Activated CD8-positive, alpha-beta T cell treated with anti-CD3 and anti-CD28 coated beads for 36 hours (primary cell): ENCODE measurements around the gene AFAP1. TPM values are rescaled to one million over a fixed set of nuclear protein-coding genes. Genes with fewer than 3 reads are reported as not detected.

Experiments used
- ATAC-seq: fragments of 200-7000 bp; cut with Tn5 transposase; one replicate; pipeline ENCODE4 v1.10.0; 2021; ENCODE audit warnings: mild to moderate bottlenecking, moderate library complexity
- CTCF ChIA-PET: fragments of 350-600 bp; sonication (Branson Sonifier 250); formaldehyde crosslinking; loops from one replicate; lab custom pipeline; 2021; ENCODE audit warnings: antibody characterized with exemption; lab: Charles Lee
- POLR2A ChIA-PET: fragments of 350-600 bp; sonication (Branson Sonifier 250); formaldehyde crosslinking; loops from one replicate; lab custom pipeline; 2021; ENCODE audit warnings: antibody characterized with exemption; lab: Charles Lee
- DNase-seq: peaks from one replicate; pipeline ENCODE4 v3.0.0-alpha.2; 2020
- H3K27ac Mint-ChIP-seq: one replicate; pipeline ENCODE4 v1.8.0; 2021; ENCODE audit warnings: mild to moderate bottlenecking, mixed read lengths
- H3K27me3 Mint-ChIP-seq: one replicate; pipeline ENCODE4 v1.8.0; 2021; ENCODE audit warnings: mixed read lengths
- H3K36me3 Mint-ChIP-seq: one replicate; pipeline ENCODE4 v1.8.0; 2021; ENCODE audit warnings: low read depth, mixed read lengths
- H3K4me1 Mint-ChIP-seq: one replicate; pipeline ENCODE4 v1.8.0; 2021; ENCODE audit warnings: low read depth, mixed read lengths
- H3K4me3 Mint-ChIP-seq: one replicate; pipeline ENCODE4 v1.8.0; 2021; ENCODE audit warnings: mild to moderate bottlenecking, moderate library complexity, mixed read lengths
- H3K9me3 Mint-ChIP-seq: one replicate; pipeline ENCODE4 v1.8.0; 2021; ENCODE audit warnings: mixed read lengths
- intact Hi-C: fragments of 100-400 bp; cut with micrococcal nuclease; formaldehyde crosslinking; loops from one replicate; pipeline ENCODE4 v1.10.0; 2022
- total RNA-seq, 2 experiments: library from RNA; stranded (reverse); gene quantifications; one replicate each; pipeline ENCODE4 v1.2.3, GENCODE V29; 2021
- TF ChIP-seq, protein P1 (sequence below): fragments of 200-600 bp; IDR thresholded peaks from one replicate; pipeline ENCODE4 v1.8.0; 2022; ENCODE audit warnings: antibody characterized with exemption, mild to moderate bottlenecking

The AFAP1 gene
- total RNA-seq, 2 experiments from 2014 or later = 25.5 to 26.5 TPM

DNA sequence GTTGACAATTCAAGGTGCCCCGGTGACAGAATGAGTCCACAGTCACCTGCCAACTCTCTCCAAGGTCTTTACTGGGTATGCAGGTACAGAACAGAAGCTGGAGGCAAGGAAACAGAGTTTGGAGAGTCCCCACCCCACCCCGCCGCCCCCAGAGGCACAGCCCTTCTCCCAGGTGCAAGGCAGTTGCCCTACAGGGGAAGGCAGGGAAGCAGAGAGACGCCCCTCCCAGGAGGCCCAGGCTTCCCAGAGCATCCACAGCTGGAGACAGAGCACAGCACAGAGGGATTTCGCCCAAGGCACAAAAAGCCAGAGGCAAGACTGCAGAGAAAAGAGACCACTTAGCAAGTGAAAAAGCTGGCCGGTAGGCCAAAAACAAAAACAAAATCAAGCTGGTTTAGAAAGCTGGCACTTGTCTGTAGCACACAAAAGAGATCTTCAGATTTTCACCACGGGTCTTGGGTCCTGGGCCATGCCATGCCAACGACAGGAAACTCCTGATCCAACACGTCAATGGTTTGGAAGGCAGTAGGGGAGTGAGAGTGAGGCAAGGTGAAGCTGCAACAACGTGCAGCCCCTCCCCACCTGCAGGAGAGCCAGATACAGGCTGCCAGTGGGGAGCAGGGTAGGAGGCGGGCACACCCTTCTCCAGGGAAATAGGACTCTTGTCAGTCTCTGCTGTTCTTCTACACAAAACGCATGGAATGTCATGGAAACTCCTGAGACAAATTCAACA lies 113.3 kb downstream of the AFAP1 start:
- CTCF ChIA-PET = interaction anchor here (1.1 to 1.5 kb wide), 3 partner anchors 13 to 22 kb away, joined by 3 to 6 read pairs (median 4); no protein-coding TSS in a partner anchor

DNA sequence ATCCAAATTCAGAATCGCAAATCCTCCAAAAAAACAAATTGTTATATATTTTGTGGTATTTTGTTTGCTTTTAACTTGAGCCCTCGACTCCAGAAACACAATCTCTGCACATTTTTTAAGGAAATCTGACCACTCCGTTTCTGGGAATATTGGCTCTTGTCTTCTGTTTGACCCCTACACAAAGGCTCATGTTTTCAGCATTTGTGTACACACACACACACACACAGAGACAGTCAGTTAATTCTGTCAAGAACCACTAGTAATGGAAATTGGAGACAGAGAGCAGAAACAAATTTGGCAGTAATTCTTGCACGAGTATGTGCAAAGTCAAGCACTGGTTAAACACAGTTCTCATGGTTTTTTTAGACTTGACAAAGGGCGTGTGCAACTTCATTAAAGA lies 115.4 kb downstream of the AFAP1 start:
- DNase-seq (no peak), ATAC-seq (no peak)
- intact Hi-C loops = no loop called here
- peaks cover 23% of the 10 kb centered on the region for H3K4me1 Mint-ChIP-seq
- H3K9me3 Mint-ChIP-seq = peaks cover 4% of the 10 kb centered on the region
- H3K4me3 Mint-ChIP-seq = no peak overlapping the region
- TF ChIP-seq, protein P1, sequence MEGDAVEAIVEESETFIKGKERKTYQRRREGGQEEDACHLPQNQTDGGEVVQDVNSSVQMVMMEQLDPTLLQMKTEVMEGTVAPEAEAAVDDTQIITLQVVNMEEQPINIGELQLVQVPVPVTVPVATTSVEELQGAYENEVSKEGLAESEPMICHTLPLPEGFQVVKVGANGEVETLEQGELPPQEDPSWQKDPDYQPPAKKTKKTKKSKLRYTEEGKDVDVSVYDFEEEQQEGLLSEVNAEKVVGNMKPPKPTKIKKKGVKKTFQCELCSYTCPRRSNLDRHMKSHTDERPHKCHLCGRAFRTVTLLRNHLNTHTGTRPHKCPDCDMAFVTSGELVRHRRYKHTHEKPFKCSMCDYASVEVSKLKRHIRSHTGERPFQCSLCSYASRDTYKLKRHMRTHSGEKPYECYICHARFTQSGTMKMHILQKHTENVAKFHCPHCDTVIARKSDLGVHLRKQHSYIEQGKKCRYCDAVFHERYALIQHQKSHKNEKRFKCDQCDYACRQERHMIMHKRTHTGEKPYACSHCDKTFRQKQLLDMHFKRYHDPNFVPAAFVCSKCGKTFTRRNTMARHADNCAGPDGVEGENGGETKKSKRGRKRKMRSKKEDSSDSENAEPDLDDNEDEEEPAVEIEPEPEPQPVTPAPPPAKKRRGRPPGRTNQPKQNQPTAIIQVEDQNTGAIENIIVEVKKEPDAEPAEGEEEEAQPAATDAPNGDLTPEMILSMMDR = no peak
- ChIA-PET POLR2A (no interaction called here), CTCF (interaction anchor here (1.7 kb wide), 1 partner anchor 19 kb away, joined by 8 read pairs; no protein-coding TSS in a partner anchor)
- peaks cover 2% of the 10 kb centered on the region for H3K27me3 Mint-ChIP-seq
- H3K36me3 Mint-ChIP-seq = peaks cover 27% of the 10 kb centered on the region
- H3K27ac Mint-ChIP-seq = no peak overlapping the region

More for the DNA sequence above, 113.3 kb downstream of the AFAP1 start:
- POLR2A ChIA-PET = interaction anchor here (0.6 kb wide), 1 partner anchor 161 kb away, joined by 3 read pairs; no protein-coding TSS in a partner anchor
- no peak for DNase-seq
- Mint-ChIP-seq H3K27me3 (peaks cover 2% of the 10 kb centered on the region), H3K4me1 (peaks cover 36% of the 10 kb centered on the region), H3K4me3 (no peak overlapping the region), H3K9me3 (peaks cover 4% of the 10 kb centered on the region), H3K27ac (no peak overlapping the region), H3K36me3 (peaks cover 37% of the 10 kb centered on the region)
- intact Hi-C loops = no loop called here
- ATAC-seq = no peak
- TF ChIP-seq, protein P1 = no peak

DNA sequence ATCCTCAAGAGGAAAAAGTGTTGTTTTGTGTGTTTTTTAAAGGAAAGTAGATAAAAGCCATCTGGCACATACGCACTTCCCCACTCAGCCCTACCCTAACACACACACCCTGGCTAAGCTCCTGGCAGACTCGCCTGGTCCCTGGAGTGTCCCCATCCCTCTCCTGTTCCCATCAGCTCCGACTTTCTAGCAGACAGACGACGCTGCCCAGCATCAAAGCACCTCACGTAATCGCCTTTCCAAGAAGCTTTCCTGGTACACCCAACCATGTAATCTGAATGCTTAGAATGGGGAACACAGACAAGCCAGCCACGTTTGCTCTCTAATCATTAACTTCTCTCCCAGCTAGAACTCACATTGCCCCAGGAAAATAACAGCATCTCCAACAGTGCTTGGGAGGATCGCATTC lies 116.2 kb downstream of the AFAP1 start:
- no peak for DNase-seq
- H3K27ac Mint-ChIP-seq = no peak overlapping the region
- CTCF ChIA-PET = interaction anchor here (0.9 to 1.7 kb wide), 2 partner anchors 19 to 21 kb away, joined by 3 to 8 read pairs; no protein-coding TSS in a partner anchor
- peaks cover 19% of the 10 kb centered on the region for H3K36me3 Mint-ChIP-seq
- no peak for ATAC-seq
- H3K9me3 Mint-ChIP-seq = no peaks in the 10 kb centered on the region
- POLR2A ChIA-PET = no interaction called here
- TF ChIP-seq, protein P1 = no peak
- intact Hi-C loops = no loop called here
- no peak overlapping the region for H3K4me3 Mint-ChIP-seq
- H3K27me3 Mint-ChIP-seq = peaks cover 2% of the 10 kb centered on the region
- H3K4me1 Mint-ChIP-seq = peaks cover 15% of the 10 kb centered on the region

DNA sequence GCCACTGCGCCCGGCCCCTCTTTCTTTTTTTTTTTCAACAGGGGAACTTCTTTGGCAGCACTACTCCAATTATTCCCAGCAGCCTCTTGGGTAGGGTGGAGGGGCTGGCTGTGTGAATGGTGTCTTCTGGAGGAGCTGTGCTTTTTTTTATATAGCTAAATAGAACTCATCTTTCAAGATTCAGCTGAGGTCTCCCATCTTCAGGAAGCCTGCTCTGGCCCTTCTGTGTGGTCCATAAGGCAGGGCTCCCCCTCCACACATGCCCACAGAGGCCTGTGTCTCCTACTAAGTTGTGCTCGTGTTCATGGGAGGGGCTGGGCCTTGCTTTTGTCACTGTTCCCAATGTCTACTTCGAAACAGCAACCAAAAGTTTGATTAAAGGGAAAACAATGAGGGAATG lies 116.8 kb downstream of the AFAP1 start:
- no peaks in the 10 kb centered on the region for H3K9me3 Mint-ChIP-seq
- H3K36me3 Mint-ChIP-seq = peaks cover 21% of the 10 kb centered on the region
- intact Hi-C loops = no loop called here
- DNase-seq = no peak
- TF ChIP-seq, protein P1 = no peak
- H3K4me3 Mint-ChIP-seq = no peak overlapping the region
- H3K27ac Mint-ChIP-seq = no peak overlapping the region
- CTCF ChIA-PET = interaction anchor here (0.9 to 1.7 kb wide), 2 partner anchors 18 to 20 kb away, joined by 3 to 8 read pairs; no protein-coding TSS in a partner anchor
- H3K27me3 Mint-ChIP-seq = peaks cover 2% of the 10 kb centered on the region
- ATAC-seq = no peak
- POLR2A ChIA-PET = no interaction called here
- peaks cover 10% of the 10 kb centered on the region for H3K4me1 Mint-ChIP-seq

DNA sequence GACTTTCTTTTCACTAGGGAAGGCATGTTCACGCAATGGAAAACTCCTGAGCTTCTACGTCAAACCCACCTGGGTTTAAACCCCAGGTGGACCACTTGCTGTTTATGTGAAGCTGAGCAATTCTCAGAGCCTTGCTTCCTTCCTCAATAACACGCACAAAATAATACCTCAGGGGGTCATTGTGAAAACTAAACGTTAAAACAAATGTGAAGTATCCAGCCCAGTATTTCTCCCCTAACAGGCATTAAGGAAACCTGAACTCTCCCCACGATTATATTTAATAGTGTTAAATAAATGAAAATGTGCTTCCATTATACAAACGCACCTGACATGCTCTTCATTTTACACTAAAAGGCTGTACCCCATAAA lies 117.5 kb downstream of the AFAP1 start:
- peaks cover 2% of the 10 kb centered on the region for H3K27me3 Mint-ChIP-seq
- no peak overlapping the region for H3K4me3 Mint-ChIP-seq
- H3K27ac Mint-ChIP-seq = no peak overlapping the region
- ATAC-seq (no peak), DNase-seq (no peak)
- ChIA-PET CTCF (interaction anchor here (1.1 to 2.5 kb wide), 3 partner anchors 20 to 52 kb away, joined by 4 to 11 read pairs (median 8); no protein-coding TSS in a partner anchor), POLR2A (interaction anchor here (0.6 kb wide), 1 partner anchor 175 kb away, joined by 3 read pairs; no protein-coding TSS in a partner anchor)
- peaks cover 18% of the 10 kb centered on the region for H3K36me3 Mint-ChIP-seq
- H3K9me3 Mint-ChIP-seq = no peaks in the 10 kb centered on the region
- TF ChIP-seq, protein P1 = no peak
- intact Hi-C loops = no loop called here
- peaks cover 6% of the 10 kb centered on the region for H3K4me1 Mint-ChIP-seq
